K562 (cell line): ENCODE results near the gene TLR8. TPM values are rescaled to one million over a fixed set of nuclear protein-coding genes. Genes with fewer than 3 reads are reported as not detected.

Source experiments
- ATAC-seq: fragments of 200-7000 bp; cut with Tn5 transposase; 3 replicates; pipeline ENCODE4 v1.9.1; 2020; ENCODE audit warnings: moderate library complexity
- BruUV-seq: library from RNA; stranded (reverse); fragments of 400-500 nt; replicated peaks from 2 replicates; lab custom pipeline; 2021; lab: Mats Ljungman, UMichigan
- CTCF ChIA-PET: fragments of 300-600 bp; formaldehyde crosslinking; extraction: SDS; loops from one replicate; lab custom pipeline; 2021; ENCODE audit warnings: low intra/inter-chr PET ratio; lab: Yijun Ruan, JAX
- POLR2A ChIA-PET: fragments of 300-600, 350-650 bp; sonication (Branson Sonifier 250); formaldehyde crosslinking; extraction: SDS; loops from one replicate; lab custom pipeline; 2021; ENCODE audit warnings: antibody characterized with exemption, inconsistent platforms; lab: Yijun Ruan, JAX
- DNase-seq, 4 experiments: peaks; one replicate each; pipeline versions ENCODE4 v3.0.0 to v3.0.0-alpha.2; 2011 to 2018; ENCODE audit warnings: low spot score in 3 of 4, mixed read lengths in 3 of 4; ENCODE audit errors: extremely low read depth in 1 of 4
- FAIRE-seq: peaks from 2 replicates; lab custom pipeline; 2011; peaks lifted over from hg19 to GRCh38; lab: Jason Lieb, UNC
- H2AFZ ChIP-seq: 2 replicates; pipeline ENCODE4 v1.6.0; 2011; ENCODE audit warnings: low read depth, low read length, control low read depth, inconsistent platforms
- H3K27ac ChIP-seq: fragments of 200-600 bp; 3 replicates; pipeline ENCODE4 v1.8.0; 2011; ENCODE audit warnings: low read depth, mild to moderate bottlenecking, control low read depth, inconsistent platforms, low read length, moderate library complexity, mixed read lengths; ENCODE audit errors: extremely low read depth
- H3K27me3 ChIP-seq, 2 experiments: fragments of 300-600 bp in 1 of 2; 2 replicates in 1 of 2; 3 replicates in 1 of 2; pipeline versions ENCODE4 v1.6.0 to v1.8.0; 2011; ENCODE audit warnings: inconsistent platforms in 2 of 2, low read length in 2 of 2, mild to moderate bottlenecking in 1 of 2, mixed read lengths in 1 of 2, moderate library complexity in 1 of 2; ENCODE audit not compliant: control insufficient read depth in 2 of 2, insufficient read depth in 2 of 2
- H3K36me3 ChIP-seq: fragments of 300-600 bp; 3 replicates; pipeline ENCODE4 v1.8.0; 2011; ENCODE audit warnings: mild to moderate bottlenecking, low read length, inconsistent platforms; ENCODE audit not compliant: control insufficient read depth, insufficient read depth
- H3K4me1 ChIP-seq, 2 experiments: fragments of 200-600 bp in 1 of 2; replicated peaks in 1 of 2; 2 replicates in 1 of 2; 3 replicates in 1 of 2; pipeline versions ENCODE4 v1.5.1 to v1.8.0; 2011; ENCODE audit warnings: inconsistent platforms in 2 of 2, low read length in 2 of 2, mild to moderate bottlenecking in 1 of 2, mixed read lengths in 1 of 2, moderate library complexity in 1 of 2; ENCODE audit not compliant: control insufficient read depth in 2 of 2, insufficient read depth in 2 of 2
- H3K4me2 ChIP-seq: 2 replicates; pipeline ENCODE4 v1.6.1; 2011; ENCODE audit warnings: low read length, control low read depth, inconsistent platforms, mixed read lengths; ENCODE audit not compliant: insufficient read depth
- H3K4me3 ChIP-seq: fragments of 200-600 bp; sonication (generic), shearing (Covaris generic); 2 replicates; pipeline ENCODE4 v1.5.1; 2016; ENCODE audit warnings: control low read depth, inconsistent platforms
- H3K79me2 ChIP-seq: fragments of 200-600 bp; 3 replicates; pipeline ENCODE4 v1.8.0; 2011; ENCODE audit warnings: low read length, inconsistent platforms; ENCODE audit not compliant: control insufficient read depth, insufficient read depth
- H3K9ac ChIP-seq, 2 experiments: 2 replicates each; pipeline versions ENCODE4 v1.6.0 to v1.6.1; 2011; ENCODE audit warnings: low read depth in 2 of 2, low read length in 2 of 2, control low read depth in 1 of 2, inconsistent platforms in 1 of 2, mild to moderate bottlenecking in 1 of 2, mixed read lengths in 1 of 2; ENCODE audit not compliant: insufficient read depth in 1 of 2
- H3K9me1 ChIP-seq: one replicate; pipeline ENCODE4 v1.6.0; 2011; ENCODE audit warnings: inconsistent platforms, mild to moderate bottlenecking, low read length, moderate library complexity; ENCODE audit not compliant: control insufficient read depth, insufficient read depth
- H3K9me3 ChIP-seq: replicated peaks from 2 replicates; pipeline ENCODE4 v1.5.1; 2011; ENCODE audit warnings: low read depth, low read length, inconsistent platforms; ENCODE audit not compliant: control insufficient read depth, insufficient read depth
- H4K20me1 ChIP-seq: replicated peaks from 2 replicates; pipeline ENCODE4 v1.6.1; 2011; ENCODE audit warnings: low read length, inconsistent platforms, mixed read lengths; ENCODE audit not compliant: control insufficient read depth, insufficient read depth
- HEY1 ChIP-seq: fragments of 250-450 bp; sonication (Bioruptor Pico); IDR thresholded peaks from 2 replicates; pipeline ENCODE4 v1.5.0; 2020; ENCODE audit warnings: mild to moderate bottlenecking, moderate library complexity, borderline replicate concordance
- KLF10 ChIP-seq: fragments of 250-450 bp; sonication (Bioruptor Pico); IDR thresholded peaks from 2 replicates; pipeline ENCODE4 v1.6.1; 2021; ENCODE audit warnings: matching md5 sums
- PCBP1 ChIP-seq: fragments of 200-400 bp; formaldehyde crosslinking; IDR thresholded peaks from 2 replicates; pipeline ENCODE4 v1.6.1; 2018; ENCODE audit warnings: mild to moderate bottlenecking, low read depth, low read length; ENCODE audit not compliant: poor library complexity, severe bottlenecking
- WGBS: fragments of 100-300 bp; shearing (Covaris generic); methylation state at CpG from one replicate; pipeline ENCODE4 v1.1.6; 2016; ENCODE audit warnings: low coverage, mixed read lengths; ENCODE audit not compliant: insufficient coverage; ENCODE audit errors: missing lambda C conversion rate; 5-methylcytosine and 5-hydroxymethylcytosine counted together
- in situ Hi-C: fragments of 300-500 bp; cut with MboI; formaldehyde crosslinking; loops from 4 replicates; pipeline ENCODE4 v1.15.0; 2018; ENCODE audit warnings: inconsistent platforms, mixed read lengths
- intact Hi-C: fragments of 100-400 bp; cut with micrococcal nuclease; formaldehyde crosslinking; loops from 2 replicates; pipeline ENCODE4 v1.14.2; 2022
- polyA plus RNA-seq, 8 experiments: library from polyadenylated mRNA; depleted of rRNA in 4 of 8; stranded (reverse) in 5 of 8; unstranded in 3 of 8; fragments of >200 nt; fragmentation: Nextera tagmentation in 2 of 8; fragmentation: Illumina TruSeq in 1 of 8; extraction: Ambion mirVana in 2 of 8; extraction: Trizol in 1 of 8; gene quantifications; 2 replicates each; pipeline versions ENCODE4 v1.2.1 to v1.2.3, GENCODE V29; 2011 to 2014; ENCODE audit warnings: inconsistent platforms in 1 of 8, missing spikeins in 1 of 8
- total RNA-seq, 7 experiments: library from RNA; depleted of rRNA in 6 of 7; stranded (reverse); fragments of >200 nt in 6 of 7; fragmentation: Illumina TruSeq in 2 of 7; extraction: Trizol in 2 of 7; gene quantifications; 2 replicates each; pipeline versions ENCODE4 v1.2.1 to v1.2.3, GENCODE V29; 2011 to 2021; ENCODE audit warnings: low replicate concordance in 1 of 7
- TF ChIP-seq, protein P1 (sequence below): fragments of 450-650 bp; IDR thresholded peaks from 2 replicates; pipeline ENCODE4 v1.6.1; 2018; ENCODE audit not compliant: partially characterized antibody

Gene TLR8
- total and polyA plus RNA-seq, 9 of the 15 experiments (the other 6 are each of a cell fraction or from before 2014, with no cell fraction given) = not detected

GRCh38 chrX:12958461-12958860 is 52.0 kb downstream of the TLR8 start:
- H3K4me1 ChIP-seq = peaks cover 33 to 50% of the 10 kb centered on the region in 2 experiments
- H4K20me1 ChIP-seq = no peaks in the 10 kb centered on the region
- ATAC-seq (no peak), FAIRE-seq (no peak), DNase-seq (no peak)
- 89% methylated on average over 3 of the region's 4 CpGs for WGBS
- ChIA-PET CTCF (no interaction called here), POLR2A (interaction anchor here (1.1 to 3.1 kb wide), 2 partner anchors 13 to 17 kb away, joined by 3 to 31 read pairs; partner anchors contain the start of gene TMSB4X)
- no peak overlapping the region for H2AFZ ChIP-seq
- no peak overlapping the region for H3K4me3 ChIP-seq
- no peaks in the 10 kb centered on the region for H3K9me1 ChIP-seq
- no peak overlapping the region for H3K4me2 ChIP-seq
- H3K9ac ChIP-seq = no peak overlapping the region
- H3K9me3 ChIP-seq = no peaks in the 10 kb centered on the region
- peaks cover 13% of the 10 kb centered on the region; the same call in 2 of the 3 replicates for H3K36me3 ChIP-seq
- no peaks in the 10 kb centered on the region for H3K27me3 ChIP-seq
- TF ChIP-seq HEY1 = no peak
- no peak for TF ChIP-seq PCBP1
- TF ChIP-seq KLF10 (CRISPR knock-in tag) = no peak
- TF ChIP-seq, protein P1, sequence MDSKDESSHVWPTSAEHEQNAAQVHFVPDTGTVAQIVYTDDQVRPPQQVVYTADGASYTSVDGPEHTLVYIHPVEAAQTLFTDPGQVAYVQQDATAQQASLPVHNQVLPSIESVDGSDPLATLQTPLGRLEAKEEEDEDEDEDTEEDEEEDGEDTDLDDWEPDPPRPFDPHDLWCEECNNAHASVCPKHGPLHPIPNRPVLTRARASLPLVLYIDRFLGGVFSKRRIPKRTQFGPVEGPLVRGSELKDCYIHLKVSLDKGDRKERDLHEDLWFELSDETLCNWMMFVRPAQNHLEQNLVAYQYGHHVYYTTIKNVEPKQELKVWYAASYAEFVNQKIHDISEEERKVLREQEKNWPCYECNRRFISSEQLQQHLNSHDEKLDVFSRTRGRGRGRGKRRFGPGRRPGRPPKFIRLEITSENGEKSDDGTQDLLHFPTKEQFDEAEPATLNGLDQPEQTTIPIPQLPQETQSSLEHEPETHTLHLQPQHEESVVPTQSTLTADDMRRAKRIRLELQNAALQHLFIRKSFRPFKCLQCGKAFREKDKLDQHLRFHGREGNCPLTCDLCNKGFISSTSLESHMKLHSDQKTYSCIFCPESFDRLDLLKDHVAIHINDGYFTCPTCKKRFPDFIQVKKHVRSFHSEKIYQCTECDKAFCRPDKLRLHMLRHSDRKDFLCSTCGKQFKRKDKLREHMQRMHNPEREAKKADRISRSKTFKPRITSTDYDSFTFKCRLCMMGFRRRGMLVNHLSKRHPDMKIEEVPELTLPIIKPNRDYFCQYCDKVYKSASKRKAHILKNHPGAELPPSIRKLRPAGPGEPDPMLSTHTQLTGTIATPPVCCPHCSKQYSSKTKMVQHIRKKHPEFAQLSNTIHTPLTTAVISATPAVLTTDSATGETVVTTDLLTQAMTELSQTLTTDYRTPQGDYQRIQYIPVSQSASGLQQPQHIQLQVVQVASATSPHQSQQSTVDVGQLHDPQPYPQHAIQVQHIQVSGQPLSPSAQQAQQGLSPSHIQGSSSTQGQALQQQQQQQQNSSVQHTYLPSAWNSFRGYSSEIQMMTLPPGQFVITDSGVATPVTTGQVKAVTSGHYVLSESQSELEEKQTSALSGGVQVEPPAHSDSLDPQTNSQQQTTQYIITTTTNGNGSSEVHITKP = peak; percentile 41
- no peak overlapping the region; the same call in 2 of the 3 replicates for H3K27ac ChIP-seq
- in situ Hi-C loops = loop anchor here (25.0 kb wide), 1 partner anchor 704 kb away; the partner anchor contains the start of gene TCEANC
- intact Hi-C loops = loop anchor here (10.0 kb wide), 1 partner anchor 686 kb away; no protein-coding TSS in a partner anchor
- no TSS peak for BruUV-seq
- H3K79me2 ChIP-seq = peaks cover 13% of the 10 kb centered on the region
